Keratinocyte (primary cell): ENCODE measurements around the gene FPR1. TPM values are rescaled to one million over a fixed set of nuclear protein-coding genes. Genes with fewer than 3 reads are reported as not detected.

ENCODE experiments used
- DNase-seq: peaks from one replicate; pipeline ENCODE4 v3.0.0-alpha.2; 2011; ENCODE audit warnings: low read depth, missing footprints, low spot score
- FAIRE-seq: peaks from 2 replicates; lab custom pipeline; 2011; peaks lifted over from hg19 to GRCh38; lab: Jason Lieb, UNC
- H2AFZ ChIP-seq: 2 replicates; pipeline ENCODE4 v1.6.0; 2012; ENCODE audit warnings: low read length, control low read depth, inconsistent platforms; ENCODE audit not compliant: control insufficient read depth
- H3K27ac ChIP-seq: 2 replicates; pipeline ENCODE4 v1.5.1; 2011; ENCODE audit warnings: low read length; ENCODE audit not compliant: control insufficient read depth, insufficient read depth
- H3K27me3 ChIP-seq: 3 replicates; pipeline ENCODE4 v1.6.0; 2011; ENCODE audit warnings: low read length; ENCODE audit not compliant: control insufficient read depth, insufficient read depth; ENCODE audit errors: extremely low read depth
- H3K36me3 ChIP-seq, 2 experiments: 2 replicates in 1 of 2; 3 replicates in 1 of 2; pipeline ENCODE4 v1.5.1; 2011; ENCODE audit warnings: low read length in 2 of 2, mild to moderate bottlenecking in 1 of 2; ENCODE audit not compliant: control insufficient read depth in 2 of 2, insufficient read depth in 2 of 2; ENCODE audit errors: extremely low read depth in 1 of 2
- H3K4me1 ChIP-seq: 3 replicates; pipeline ENCODE4 v1.5.1; 2011; ENCODE audit warnings: low read length; ENCODE audit not compliant: control insufficient read depth, insufficient read depth; ENCODE audit errors: extremely low read depth
- H3K4me2 ChIP-seq: 3 replicates; pipeline ENCODE4 v1.6.0; 2011; ENCODE audit warnings: low read depth, low read length; ENCODE audit not compliant: control insufficient read depth, insufficient read depth; ENCODE audit errors: extremely low read depth
- H3K4me3 ChIP-seq, 3 experiments: fragments of 200-600 bp in 1 of 3; sonication (generic) in 1 of 3; 2 replicates in 2 of 3; 3 replicates in 1 of 3; pipeline ENCODE4 v1.5.1; 2011 to 2016; ENCODE audit warnings: low read length in 3 of 3, mild to moderate bottlenecking in 3 of 3, control low read depth in 2 of 3, inconsistent platforms in 1 of 3, low read depth in 1 of 3, mixed read lengths in 1 of 3, mixed run types in 1 of 3, moderate library complexity in 1 of 3; ENCODE audit not compliant: control insufficient read depth in 2 of 3, insufficient read depth in 2 of 3; ENCODE audit errors: extremely low read depth in 1 of 3
- H3K79me2 ChIP-seq: 2 replicates; pipeline ENCODE4 v1.6.0; 2012; ENCODE audit warnings: low read length; ENCODE audit not compliant: control insufficient read depth, insufficient read depth
- H3K9ac ChIP-seq: 3 replicates; pipeline ENCODE4 v1.6.0; 2011; ENCODE audit warnings: low read length; ENCODE audit not compliant: control insufficient read depth, insufficient read depth; ENCODE audit errors: extremely low read depth
- H3K9me1 ChIP-seq: 3 replicates; pipeline ENCODE4 v1.6.0; 2011; ENCODE audit warnings: low read length; ENCODE audit not compliant: control insufficient read depth, insufficient read depth; ENCODE audit errors: extremely low read depth
- H3K9me3 ChIP-seq: 2 replicates; pipeline ENCODE4 v1.5.1; 2012; ENCODE audit warnings: low read depth, low read length; ENCODE audit not compliant: control insufficient read depth
- H4K20me1 ChIP-seq: 3 replicates; pipeline ENCODE4 v1.6.0; 2011; ENCODE audit warnings: low read length; ENCODE audit not compliant: control insufficient read depth, insufficient read depth; ENCODE audit errors: extremely low read depth
- EZH2 ChIP-seq: IDR thresholded peaks from one replicate; pipeline ENCODE4 v1.6.1; 2012; ENCODE audit warnings: inconsistent platforms, mild to moderate bottlenecking, low read length, moderate library complexity
- dilution Hi-C: fragments of 300-500 bp; cut with MboI; formaldehyde crosslinking; loops from one replicate; pipeline ENCODE4 v1.7.0; 2020; ENCODE audit warnings: low sequenced_read_pairs; ENCODE audit not compliant: extremely low pct_ligation_motif_present
- polyA plus RNA-seq, 5 experiments: library from polyadenylated mRNA; depleted of rRNA in 3 of 5; stranded (reverse) in 3 of 5; stranded (forward) in 1 of 5; unstranded in 1 of 5; fragments of >200 nt; gene quantifications; 1 replicate in 1 of 5; 2 replicates in 3 of 5; 3 replicates in 1 of 5; pipeline versions ENCODE4 v1.2.1 to v1.2.3, GENCODE V29; 2011 to 2012; ENCODE audit warnings: missing spikeins in 2 of 5, low read depth in 1 of 5, low replicate concordance in 1 of 5
- TF ChIP-seq, protein P1 (sequence below), 3 experiments: IDR thresholded peaks in 1 of 3; conservative IDR thresholded peaks in 1 of 3; optimal IDR thresholded peaks in 1 of 3; 2 replicates in 2 of 3; 3 replicates in 1 of 3; pipeline versions ENCODE3 to v1.5.1; 2011; ENCODE audit warnings: low read length in 3 of 3, mild to moderate bottlenecking in 3 of 3, moderate library complexity in 2 of 3, control low read depth in 1 of 3, inconsistent platforms in 1 of 3; ENCODE audit not compliant: insufficient read depth in 2 of 3; ENCODE audit errors: extremely low read depth in 1 of 3

Gene FPR1
- polyA plus RNA-seq, 1 donor (not counting 4 experiments of a cell fraction or from before 2014, with no cell fraction given): 2.4 TPM

DNA sequence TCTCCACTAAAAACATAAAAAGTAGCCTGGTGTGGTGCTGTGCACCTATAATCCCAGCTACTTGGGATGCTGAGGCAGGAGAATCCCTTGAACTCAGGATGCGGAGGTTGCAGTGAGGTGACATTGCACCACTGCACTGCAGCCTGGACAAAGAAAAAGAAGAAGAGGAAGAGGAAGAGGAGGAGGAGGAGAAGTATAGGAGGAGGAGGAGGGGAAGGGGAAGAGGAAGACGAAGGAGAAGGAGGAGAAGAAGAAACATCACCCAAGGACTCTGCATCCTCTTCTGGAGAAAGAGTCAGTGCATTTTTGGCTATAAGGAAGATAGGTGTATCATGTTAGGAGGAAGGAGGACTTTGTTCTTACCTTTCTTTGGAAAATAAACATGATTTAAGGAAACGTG lies 30.3 kb upstream of the FPR1 start:
- H3K9me1 ChIP-seq: no peaks in the 10 kb centered on the region
- no peak for FAIRE-seq
- dilution Hi-C loops: no loop called here

DNA sequence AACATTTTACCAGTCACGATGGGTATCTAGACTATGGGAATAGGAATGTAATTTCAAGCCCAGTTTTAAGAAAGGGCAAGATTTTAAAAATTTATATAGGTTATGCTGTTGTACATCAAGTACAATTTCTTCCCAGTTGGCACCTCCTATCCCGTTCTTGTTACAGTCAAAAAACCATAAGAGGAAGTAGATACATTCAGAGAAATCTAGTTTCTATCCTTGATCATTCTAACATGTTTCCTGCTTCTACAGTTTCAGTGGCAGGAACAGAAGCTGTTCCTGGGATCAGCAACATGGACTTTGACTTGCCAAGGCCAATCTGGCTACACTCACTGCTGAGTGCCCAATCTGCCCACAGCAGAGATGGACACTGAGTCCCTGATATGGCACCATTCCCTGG lies 28.6 kb upstream of the FPR1 start:
- H4K20me1 ChIP-seq: no peaks in the 10 kb centered on the region
- FAIRE-seq (no peak), DNase-seq (no peak)
- no peaks in the 10 kb centered on the region for H3K9me3 ChIP-seq
- no peak overlapping the region for H3K9ac ChIP-seq
- H3K36me3 ChIP-seq: no peaks in the 10 kb centered on the region
- peaks cover 3% of the 10 kb centered on the region for H3K27me3 ChIP-seq
- H3K79me2 ChIP-seq: no peaks in the 10 kb centered on the region
- H3K4me2 ChIP-seq: no peak overlapping the region
- H3K27ac ChIP-seq: no peak overlapping the region
- H3K4me3 ChIP-seq: no peak overlapping the region
- no peak overlapping the region for H2AFZ ChIP-seq
- no peak for TF ChIP-seq EZH2
- TF ChIP-seq, protein P1, sequence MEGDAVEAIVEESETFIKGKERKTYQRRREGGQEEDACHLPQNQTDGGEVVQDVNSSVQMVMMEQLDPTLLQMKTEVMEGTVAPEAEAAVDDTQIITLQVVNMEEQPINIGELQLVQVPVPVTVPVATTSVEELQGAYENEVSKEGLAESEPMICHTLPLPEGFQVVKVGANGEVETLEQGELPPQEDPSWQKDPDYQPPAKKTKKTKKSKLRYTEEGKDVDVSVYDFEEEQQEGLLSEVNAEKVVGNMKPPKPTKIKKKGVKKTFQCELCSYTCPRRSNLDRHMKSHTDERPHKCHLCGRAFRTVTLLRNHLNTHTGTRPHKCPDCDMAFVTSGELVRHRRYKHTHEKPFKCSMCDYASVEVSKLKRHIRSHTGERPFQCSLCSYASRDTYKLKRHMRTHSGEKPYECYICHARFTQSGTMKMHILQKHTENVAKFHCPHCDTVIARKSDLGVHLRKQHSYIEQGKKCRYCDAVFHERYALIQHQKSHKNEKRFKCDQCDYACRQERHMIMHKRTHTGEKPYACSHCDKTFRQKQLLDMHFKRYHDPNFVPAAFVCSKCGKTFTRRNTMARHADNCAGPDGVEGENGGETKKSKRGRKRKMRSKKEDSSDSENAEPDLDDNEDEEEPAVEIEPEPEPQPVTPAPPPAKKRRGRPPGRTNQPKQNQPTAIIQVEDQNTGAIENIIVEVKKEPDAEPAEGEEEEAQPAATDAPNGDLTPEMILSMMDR (optimal IDR thresholded peaks at IDR 0.05 in 1 of 3, IDR thresholded peaks at IDR 0.05 in 1 of 3, conservative IDR thresholded peaks at IDR 0.05 in 1 of 3; ENCODE audit: extremely low read depth in 1 of 3, insufficient read depth in 2 of 3, low read length in 3 of 3): no peak
- H3K9me1 ChIP-seq: no peaks in the 10 kb centered on the region
- dilution Hi-C loops: no loop called here
- H3K4me1 ChIP-seq: peaks cover 9% of the 10 kb centered on the region

More for the DNA sequence above, 30.3 kb upstream of the FPR1 start:
- DNase-seq: no peak
- Histone ChIP-seq H3K27me3 (peaks cover 3% of the 10 kb centered on the region), H3K4me2 (no peak overlapping the region), H3K9ac (no peak overlapping the region), H2AFZ (no peak overlapping the region), H4K20me1 (no peaks in the 10 kb centered on the region), H3K36me3 (no peaks in the 10 kb centered on the region), H3K27ac (no peak overlapping the region), H3K4me1 (peaks cover 14% of the 10 kb centered on the region), H3K79me2 (no peaks in the 10 kb centered on the region), H3K4me3 (no peak overlapping the region), H3K9me3 (no peaks in the 10 kb centered on the region)
- no peak for TF ChIP-seq EZH2
- TF ChIP-seq, protein P1 (optimal IDR thresholded peaks at IDR 0.05 in 1 of 3, IDR thresholded peaks at IDR 0.05 in 1 of 3, conservative IDR thresholded peaks at IDR 0.05 in 1 of 3; ENCODE audit: extremely low read depth in 1 of 3, insufficient read depth in 2 of 3, low read length in 3 of 3): no peak
